SH-SY5Y (cell line): ENCODE measurements around the gene ZMYM4.

ENCODE experiments used
- GATA2 ChIP-seq: IDR thresholded peaks from 2 replicates; pipeline ENCODE4 v1.6.1; 2011; ENCODE audit warnings: mild to moderate bottlenecking, low read depth, low read length
- GATA3 ChIP-seq: IDR thresholded peaks from 2 replicates; pipeline ENCODE4 v1.6.1; 2011; ENCODE audit warnings: low read depth, mild to moderate bottlenecking, low read length, moderate library complexity

- TF ChIP-seq GATA3 (no peak), GATA2 (no peak)
These were observed 38.7 kb upstream of the ZMYM4 start for GRCh38 chr1:35229587-35230360.
